ENCODE measurements around the gene LTA.

LTA gene

GRCh38 chr6:31619805-31620585, 47.9 kb downstream of the LTA start:
- no peak for TF ChIP-seq ZFX (IDR thresholded peaks at IDR 0.05)
- peak overlapping the region; percentile 99 for H3K27ac ChIP-seq

GRCh38 chr6:31620586-31621319, 48.7 kb downstream of the LTA start, which contains the start of gene PRRC2A:
TSS of gene PRRC2A (plus strand) at chr6:31620715. CDS start at chr6:31622790, 2,075 bp downstream.
- TF ChIP-seq CTCF (conservative IDR thresholded peaks at IDR 0.05) (no peak), ZFX (IDR thresholded peaks at IDR 0.05) (peak; percentile 74; the same call in 1 of the 2 replicates)
- H3K27ac ChIP-seq = peak within 1 kb of the TSS; percentile 99

- H3K27ac ChIP-seq = peak overlapping the region; percentile 99
- no peak for TF ChIP-seq CTCF (conservative IDR thresholded peaks at IDR 0.05)
- TF ChIP-seq ZFX (IDR thresholded peaks at IDR 0.05) = no peak
Measured at GRCh38 chr6:31621320-31621939, 49.3 kb downstream of the LTA start.

GRCh38 chr6:31621991-31622390, 49.9 kb downstream of the LTA start:
- H3K27ac ChIP-seq = peak overlapping the region; percentile 99
- TF ChIP-seq ZFX (IDR thresholded peaks at IDR 0.05) (no peak), CTCF (conservative IDR thresholded peaks at IDR 0.05) (no peak)

- TF ChIP-seq ZFX (IDR thresholded peaks at IDR 0.05) = no peak
- TF ChIP-seq CTCF (conservative IDR thresholded peaks at IDR 0.05) = no peak
- peak overlapping the region; percentile 99 for H3K27ac ChIP-seq
Measured at GRCh38 chr6:31622684-31623091, 50.6 kb downstream of the LTA start.
